Tibial nerve (tissue), 4 donors: ENCODE results near the gene CEP295NL. TPM values are rescaled to one million over a fixed set of nuclear protein-coding genes. Genes with fewer than 3 reads are reported as not detected.
A peak's percentile ranks its signal among the peaks of the same experiment; 100 is the strongest.
"Not testable (repeated sequence)": the region's sequence is repeated elsewhere in the genome, so short reads cannot be mapped to it uniquely, and the experiment has no call there.

Experiments used
- DNase-seq, 2 donors: peaks; one replicate each; pipeline ENCODE4 v3.0.0-alpha.2; 2019; ENCODE audit warnings: low spot score in 2 of 2
- H3K27ac ChIP-seq, 4 donors: fragments of 200-600 bp; sonication (generic) in 3 of 4; one replicate each; pipeline ENCODE4 v1.5.1; 2017 to 2019; ENCODE audit warnings: mild to moderate bottlenecking in 1 of 4
- H3K27me3 ChIP-seq, 2 donors: fragments of 200-600 bp; sonication (generic) in 1 of 2; one replicate each; pipeline versions ENCODE4 v1.5.1 to v1.6.0; 2017 to 2019
- H3K36me3 ChIP-seq, 3 donors: fragments of 200-600 bp; sonication (generic); one replicate each; pipeline ENCODE4 v1.5.1; 2018 to 2019
- H3K4me1 ChIP-seq, 4 donors: fragments of 200-600 bp; sonication (generic) in 3 of 4; one replicate each; pipeline ENCODE4 v1.5.1; 2017 to 2019
- H3K4me3 ChIP-seq, 4 donors: fragments of 200-600 bp; sonication (generic) in 3 of 4; one replicate each; pipeline ENCODE4 v1.5.1; 2017 to 2019; ENCODE audit warnings: mild to moderate bottlenecking in 1 of 4, moderate library complexity in 1 of 4
- H3K9me3 ChIP-seq, 4 donors: fragments of 200-600 bp; sonication (generic) in 3 of 4; one replicate each; pipeline ENCODE4 v1.5.1; 2017 to 2019
- EP300 ChIP-seq, 2 donors: sonication (generic); formaldehyde crosslinking; IDR thresholded peaks; one replicate each; pipeline ENCODE4 v1.6.1; 2017; ENCODE audit warnings: antibody characterized with exemption in 2 of 2, mild to moderate bottlenecking in 1 of 2
- POLR2A ChIP-seq, 2 donors: fragments of 450-650 bp; IDR thresholded peaks; one replicate each; pipeline ENCODE4 v1.6.1; 2017; ENCODE audit warnings: antibody characterized with exemption in 2 of 2, mild to moderate bottlenecking in 2 of 2, moderate library complexity in 2 of 2
- WGBS, 2 donors: methylation state at CpG; one replicate each; pipeline ENCODE4 v1.1.5; 2018; 5-methylcytosine and 5-hydroxymethylcytosine counted together
- total RNA-seq, 4 donors: library from RNA; depleted of rRNA; stranded (reverse); fragments of >200 nt; gene quantifications; one replicate each; pipeline ENCODE4 v1.1.0, GENCODE V29; 2016
- TF ChIP-seq, protein P1 (sequence below), 5 experiments: fragments of 200-600 bp in 3 of 5; fragments of 450-650 bp in 2 of 5; sonication (generic) in 3 of 5; IDR thresholded peaks; one replicate each; pipeline ENCODE4 v1.5.1; 2016 to 2019; ENCODE audit warnings: antibody characterized with exemption in 5 of 5, mild to moderate bottlenecking in 3 of 5, moderate library complexity in 2 of 5

CEP295NL gene
- total RNA-seq, 4 donors from 2014 or later: 6.5 to 35.1 (median 9.9) TPM

DNA sequence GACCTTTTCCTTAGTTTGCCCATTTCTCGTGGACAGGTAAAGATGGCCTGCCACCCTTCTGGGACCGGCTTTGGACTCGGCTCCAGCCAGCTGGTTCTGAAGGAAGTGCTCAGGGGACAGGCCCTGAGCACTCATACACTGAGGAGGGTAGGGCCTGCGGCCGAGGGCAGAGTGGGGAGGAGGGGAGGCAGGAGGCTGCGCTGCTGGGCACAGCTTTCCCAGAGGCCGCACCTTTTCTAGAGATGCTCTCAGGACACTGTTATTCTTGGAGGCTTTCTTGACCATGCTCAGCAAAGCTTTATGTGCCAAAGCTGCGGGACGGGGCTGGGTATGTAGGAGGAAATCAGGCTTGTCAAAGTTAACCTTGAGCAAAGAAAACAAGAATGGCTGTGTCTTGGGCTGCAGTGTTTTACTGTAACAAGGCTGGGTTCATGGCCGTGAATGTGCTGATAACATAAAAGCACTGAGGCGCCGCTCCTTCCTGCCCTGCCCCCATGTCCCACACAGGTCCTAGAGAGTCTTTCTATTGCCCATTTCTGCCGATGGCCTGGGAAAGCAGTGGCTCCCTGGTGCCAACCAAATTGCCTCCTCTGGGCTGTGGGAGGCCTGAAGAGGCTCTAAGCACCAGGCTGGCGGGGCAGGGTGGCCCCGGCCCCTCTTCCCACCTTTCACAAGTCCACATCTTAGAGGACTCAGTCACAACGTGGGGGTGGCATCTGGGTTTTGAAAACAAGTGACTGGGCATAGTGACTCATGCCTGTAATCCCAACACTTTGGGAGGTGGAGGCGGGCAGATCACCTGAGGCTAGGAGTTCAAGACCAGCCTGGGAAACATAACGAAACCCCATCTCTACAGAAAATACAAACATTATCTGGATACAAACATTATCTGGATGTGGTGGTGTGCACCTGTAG lies 44.5 kb upstream of the CEP295NL start:
- H3K27ac ChIP-seq: peak overlapping the region in 2 of 4 donors; percentile 67 to 71
- TF ChIP-seq, protein P1, sequence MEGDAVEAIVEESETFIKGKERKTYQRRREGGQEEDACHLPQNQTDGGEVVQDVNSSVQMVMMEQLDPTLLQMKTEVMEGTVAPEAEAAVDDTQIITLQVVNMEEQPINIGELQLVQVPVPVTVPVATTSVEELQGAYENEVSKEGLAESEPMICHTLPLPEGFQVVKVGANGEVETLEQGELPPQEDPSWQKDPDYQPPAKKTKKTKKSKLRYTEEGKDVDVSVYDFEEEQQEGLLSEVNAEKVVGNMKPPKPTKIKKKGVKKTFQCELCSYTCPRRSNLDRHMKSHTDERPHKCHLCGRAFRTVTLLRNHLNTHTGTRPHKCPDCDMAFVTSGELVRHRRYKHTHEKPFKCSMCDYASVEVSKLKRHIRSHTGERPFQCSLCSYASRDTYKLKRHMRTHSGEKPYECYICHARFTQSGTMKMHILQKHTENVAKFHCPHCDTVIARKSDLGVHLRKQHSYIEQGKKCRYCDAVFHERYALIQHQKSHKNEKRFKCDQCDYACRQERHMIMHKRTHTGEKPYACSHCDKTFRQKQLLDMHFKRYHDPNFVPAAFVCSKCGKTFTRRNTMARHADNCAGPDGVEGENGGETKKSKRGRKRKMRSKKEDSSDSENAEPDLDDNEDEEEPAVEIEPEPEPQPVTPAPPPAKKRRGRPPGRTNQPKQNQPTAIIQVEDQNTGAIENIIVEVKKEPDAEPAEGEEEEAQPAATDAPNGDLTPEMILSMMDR (IDR thresholded peaks at IDR 0.05): no peak
- TF ChIP-seq EP300 (IDR thresholded peaks at IDR 0.05): no peak
- no peak for TF ChIP-seq POLR2A (IDR thresholded peaks at IDR 0.05)
- H3K27me3 ChIP-seq: no peaks in the 10 kb centered on the region
- no peak overlapping the region for H3K4me3 ChIP-seq
- DNase-seq: no peak
- peaks cover 0 to 19% (median 5%) of the 10 kb centered on the region in 4 donors for H3K9me3 ChIP-seq
- H3K36me3 ChIP-seq: no peaks in the 10 kb centered on the region
- H3K4me1 ChIP-seq: peaks cover 0 to 25% (median 0%) of the 10 kb centered on the region in 4 donors
- 59 to 63% methylated on average over 18 of the region's 18 CpGs for WGBS, 2 donors

DNA sequence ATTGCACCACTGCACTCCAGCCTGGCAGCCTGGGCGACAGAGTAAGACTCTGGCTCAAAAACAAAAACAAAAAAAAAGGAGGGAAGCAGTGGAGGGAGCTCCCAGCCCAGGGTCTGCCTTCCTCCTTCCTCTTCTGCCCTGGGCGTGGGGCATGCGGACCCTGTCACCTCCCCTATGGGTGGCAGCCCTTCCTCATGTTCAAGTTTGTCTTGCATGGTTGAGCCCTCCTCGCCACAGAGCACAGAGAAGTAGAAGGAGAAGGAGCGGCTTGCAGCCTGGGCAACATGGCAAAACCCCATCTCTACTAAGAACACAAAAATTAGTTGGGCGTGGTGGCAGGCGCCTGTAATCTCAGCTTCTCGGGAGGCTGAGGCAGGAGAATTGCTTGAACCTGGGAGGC lies 43.6 kb upstream of the CEP295NL start:
- DNase-seq: no peak
- TF ChIP-seq, protein P1 (IDR thresholded peaks at IDR 0.05): no peak
- TF ChIP-seq EP300 (IDR thresholded peaks at IDR 0.05) (no peak), POLR2A (IDR thresholded peaks at IDR 0.05) (no peak)
- no peak overlapping the region for H3K4me3 ChIP-seq
- peaks cover 0 to 17% (median 0%) of the 10 kb centered on the region in 4 donors for H3K4me1 ChIP-seq
- WGBS, 2 donors: 85 to 92% methylated on average over 8 of the region's 8 CpGs
- no peaks in the 10 kb centered on the region for H3K27me3 ChIP-seq
- H3K9me3 ChIP-seq: peaks cover 0 to 19% (median 5%) of the 10 kb centered on the region in 4 donors
- H3K27ac ChIP-seq: peak overlapping the region in 2 of 4 donors; percentile 67 to 71
- H3K36me3 ChIP-seq: no peaks in the 10 kb centered on the region

DNA sequence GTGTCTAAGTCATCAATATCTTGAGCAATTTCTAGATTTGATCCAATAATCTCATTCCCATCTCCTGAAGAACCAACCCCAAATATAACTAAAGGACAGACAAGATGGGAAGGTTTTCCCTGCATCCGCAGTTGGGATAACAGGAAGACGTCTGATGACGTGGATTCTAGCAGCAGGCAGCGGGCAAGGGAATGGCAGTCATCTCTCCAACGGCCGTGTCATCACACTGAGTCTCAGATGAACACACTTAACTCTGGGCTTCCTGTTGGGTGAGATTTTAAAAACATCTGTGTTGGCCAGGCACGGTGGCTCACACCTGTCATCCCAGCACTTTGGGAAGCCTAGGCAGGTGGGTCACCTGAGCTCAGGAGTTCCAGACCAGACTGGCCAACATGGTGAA lies 43.1 kb upstream of the CEP295NL start:
- H3K27me3 ChIP-seq: no peaks in the 10 kb centered on the region
- H3K36me3 ChIP-seq: no peaks in the 10 kb centered on the region
- 84 to 90% methylated on average over 7 of the region's 7 CpGs for WGBS, 2 donors
- H3K9me3 ChIP-seq: peaks cover 0 to 14% (median 5%) of the 10 kb centered on the region in 4 donors
- no peak overlapping the region for H3K27ac ChIP-seq
- no peak overlapping the region for H3K4me3 ChIP-seq
- no peak for DNase-seq
- H3K4me1 ChIP-seq: peaks cover 0 to 15% (median 0%) of the 10 kb centered on the region in 4 donors
- no peak for TF ChIP-seq EP300 (IDR thresholded peaks at IDR 0.05)
- no peak for TF ChIP-seq POLR2A (IDR thresholded peaks at IDR 0.05)
- TF ChIP-seq, protein P1 (IDR thresholded peaks at IDR 0.05): no peak

DNA sequence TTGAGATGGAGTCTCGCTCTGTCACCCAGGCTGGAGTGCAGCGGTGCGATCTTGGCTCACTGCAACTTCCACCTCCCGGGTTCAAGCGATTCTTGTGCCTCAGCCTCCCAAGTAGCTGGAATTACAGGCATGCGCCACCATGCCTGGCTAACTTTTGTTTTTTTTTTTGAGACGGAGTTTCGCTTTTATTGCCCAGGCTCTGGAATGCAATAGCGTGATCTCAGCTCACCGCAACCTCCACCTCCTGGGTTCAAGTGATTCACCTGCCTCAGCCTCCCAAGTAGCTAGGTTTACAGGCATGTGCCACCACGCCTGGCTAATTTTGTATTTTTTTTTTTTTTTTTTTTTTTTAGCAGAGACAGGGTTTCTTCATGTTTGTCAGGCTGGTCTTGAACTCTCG lies 42.5 kb upstream of the CEP295NL start:
- 94 to 97% methylated on average over 12 of the region's 12 CpGs for WGBS, 2 donors
- H3K9me3 ChIP-seq, DNase-seq, H3K36me3 ChIP-seq, H3K27me3 ChIP-seq, H3K4me3 ChIP-seq, H3K27ac ChIP-seq: not testable (repeated sequence)
- peaks cover 0 to 16% (median 0%) of the 10 kb centered on the region in 4 donors for H3K4me1 ChIP-seq

DNA sequence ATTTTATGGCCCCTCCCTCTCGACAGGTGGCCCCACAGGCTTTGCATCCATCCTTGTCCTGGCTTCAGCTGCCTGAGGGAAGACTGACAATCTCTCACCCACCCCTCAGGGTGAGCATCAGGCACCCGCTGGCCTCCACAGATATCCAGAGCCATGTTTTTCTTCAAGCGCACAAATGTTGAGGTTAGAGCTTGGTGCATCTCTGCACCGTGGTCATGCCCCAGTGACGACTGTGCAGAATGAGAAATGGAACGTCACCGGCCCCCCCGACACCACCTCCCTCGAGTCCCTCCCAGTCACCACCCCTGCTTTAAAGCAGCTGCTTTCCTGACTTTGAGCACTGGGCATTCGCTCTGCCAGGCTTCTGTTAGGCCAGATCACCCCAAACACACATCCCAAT lies 42.0 kb upstream of the CEP295NL start:
- Histone ChIP-seq H3K27ac (no peak overlapping the region), H3K9me3 (peaks cover 0 to 2% (median 0%) of the 10 kb centered on the region in 4 donors), H3K36me3 (no peaks in the 10 kb centered on the region), H3K4me1 (peaks cover 0 to 21% (median 0%) of the 10 kb centered on the region in 4 donors), H3K27me3 (no peaks in the 10 kb centered on the region), H3K4me3 (no peak overlapping the region)
- TF ChIP-seq EP300 (IDR thresholded peaks at IDR 0.05) (no peak), POLR2A (IDR thresholded peaks at IDR 0.05) (no peak)
- TF ChIP-seq, protein P1 (IDR thresholded peaks at IDR 0.05): no peak
- no peak for DNase-seq
- WGBS, 2 donors: 77 to 78% methylated on average over 10 of the region's 10 CpGs
